ENCODE data around the gene RND3. TPM values are rescaled to one million over a fixed set of nuclear protein-coding genes. Genes with fewer than 3 reads are reported as not detected.

Gene RND3
- total and polyA plus RNA-seq, 12 donors, result 15.4 to 74.3 (median 35.6) TPM

DNA sequence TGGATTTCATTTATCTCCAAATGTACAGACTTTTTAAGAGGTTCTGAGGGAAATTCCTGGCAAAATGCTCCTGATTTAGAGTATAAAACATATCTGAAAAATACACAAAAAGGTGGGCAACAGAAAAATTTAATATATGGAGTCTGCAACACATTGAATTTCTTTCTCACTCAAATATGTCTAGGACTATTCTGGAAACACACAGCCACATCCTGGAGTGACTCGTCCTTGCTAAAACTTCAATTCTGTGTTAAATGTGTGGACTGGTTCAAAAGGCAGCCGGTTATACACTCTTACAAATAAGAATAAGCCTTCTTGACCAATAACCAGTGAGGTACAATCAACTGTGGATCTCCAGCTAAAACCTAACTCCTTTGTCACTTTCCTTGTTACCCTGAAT, 44.1 kb upstream of the RND3 start:
- Histone ChIP-seq H3K4me1 (no peaks in the 10 kb centered on the region), H3K4me3 (no peak overlapping the region), H3K27ac (no peak overlapping the region), H3K36me3 (no peaks in the 10 kb centered on the region), H3K9me3 (no peaks in the 10 kb centered on the region), H3K27me3 (no peaks in the 10 kb centered on the region)
- WGBS, 2 donors, result 82 to 90% methylated on average over 2 of the region's 2 CpGs
- intact Hi-C loops (cut with DNase I), result loop anchor here in 1 of 10 donors (5.0 kb wide), 1 partner anchor 1189 kb away; no protein-coding TSS in a partner anchor
- TF ChIP-seq, protein P1, sequence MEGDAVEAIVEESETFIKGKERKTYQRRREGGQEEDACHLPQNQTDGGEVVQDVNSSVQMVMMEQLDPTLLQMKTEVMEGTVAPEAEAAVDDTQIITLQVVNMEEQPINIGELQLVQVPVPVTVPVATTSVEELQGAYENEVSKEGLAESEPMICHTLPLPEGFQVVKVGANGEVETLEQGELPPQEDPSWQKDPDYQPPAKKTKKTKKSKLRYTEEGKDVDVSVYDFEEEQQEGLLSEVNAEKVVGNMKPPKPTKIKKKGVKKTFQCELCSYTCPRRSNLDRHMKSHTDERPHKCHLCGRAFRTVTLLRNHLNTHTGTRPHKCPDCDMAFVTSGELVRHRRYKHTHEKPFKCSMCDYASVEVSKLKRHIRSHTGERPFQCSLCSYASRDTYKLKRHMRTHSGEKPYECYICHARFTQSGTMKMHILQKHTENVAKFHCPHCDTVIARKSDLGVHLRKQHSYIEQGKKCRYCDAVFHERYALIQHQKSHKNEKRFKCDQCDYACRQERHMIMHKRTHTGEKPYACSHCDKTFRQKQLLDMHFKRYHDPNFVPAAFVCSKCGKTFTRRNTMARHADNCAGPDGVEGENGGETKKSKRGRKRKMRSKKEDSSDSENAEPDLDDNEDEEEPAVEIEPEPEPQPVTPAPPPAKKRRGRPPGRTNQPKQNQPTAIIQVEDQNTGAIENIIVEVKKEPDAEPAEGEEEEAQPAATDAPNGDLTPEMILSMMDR (IDR thresholded peaks at IDR 0.05), result no peak
- no peak for DNase-seq
- ATAC-seq, result no peak

DNA sequence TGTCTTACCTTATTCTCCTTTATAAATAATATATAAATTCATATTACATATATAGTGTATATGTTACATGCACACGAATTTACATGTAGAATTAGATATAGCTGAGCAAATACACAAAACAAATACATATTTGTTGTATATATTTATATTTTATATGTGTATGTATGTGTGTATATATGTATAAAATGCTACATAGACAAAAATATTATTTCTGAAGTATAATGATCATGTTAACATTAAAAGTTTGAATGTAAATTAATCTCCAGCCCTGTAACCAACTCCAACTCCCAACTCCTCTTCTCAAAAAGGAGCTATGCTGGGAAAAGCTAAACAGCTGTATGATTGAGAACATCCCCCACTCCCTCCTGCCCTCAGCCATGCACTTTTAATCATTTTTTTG, 42.7 kb upstream of the RND3 start:
- ATAC-seq (no peak), DNase-seq (no peak)
- H3K9me3 ChIP-seq, result no peaks in the 10 kb centered on the region
- H3K27me3 ChIP-seq, result no peaks in the 10 kb centered on the region
- WGBS, 2 donors, result 61 to 81% methylated on average over 1 of the region's 1 CpG
- TF ChIP-seq, protein P1 (IDR thresholded peaks at IDR 0.05), result no peak
- H3K4me1 ChIP-seq, result no peaks in the 10 kb centered on the region
- H3K36me3 ChIP-seq, result no peaks in the 10 kb centered on the region
- H3K4me3 ChIP-seq, result no peak overlapping the region
- no peak overlapping the region for H3K27ac ChIP-seq
- intact Hi-C loops (cut with DNase I), result loop anchor here in 1 of 10 donors (5.0 kb wide), 1 partner anchor 1188 kb away; no protein-coding TSS in a partner anchor

DNA sequence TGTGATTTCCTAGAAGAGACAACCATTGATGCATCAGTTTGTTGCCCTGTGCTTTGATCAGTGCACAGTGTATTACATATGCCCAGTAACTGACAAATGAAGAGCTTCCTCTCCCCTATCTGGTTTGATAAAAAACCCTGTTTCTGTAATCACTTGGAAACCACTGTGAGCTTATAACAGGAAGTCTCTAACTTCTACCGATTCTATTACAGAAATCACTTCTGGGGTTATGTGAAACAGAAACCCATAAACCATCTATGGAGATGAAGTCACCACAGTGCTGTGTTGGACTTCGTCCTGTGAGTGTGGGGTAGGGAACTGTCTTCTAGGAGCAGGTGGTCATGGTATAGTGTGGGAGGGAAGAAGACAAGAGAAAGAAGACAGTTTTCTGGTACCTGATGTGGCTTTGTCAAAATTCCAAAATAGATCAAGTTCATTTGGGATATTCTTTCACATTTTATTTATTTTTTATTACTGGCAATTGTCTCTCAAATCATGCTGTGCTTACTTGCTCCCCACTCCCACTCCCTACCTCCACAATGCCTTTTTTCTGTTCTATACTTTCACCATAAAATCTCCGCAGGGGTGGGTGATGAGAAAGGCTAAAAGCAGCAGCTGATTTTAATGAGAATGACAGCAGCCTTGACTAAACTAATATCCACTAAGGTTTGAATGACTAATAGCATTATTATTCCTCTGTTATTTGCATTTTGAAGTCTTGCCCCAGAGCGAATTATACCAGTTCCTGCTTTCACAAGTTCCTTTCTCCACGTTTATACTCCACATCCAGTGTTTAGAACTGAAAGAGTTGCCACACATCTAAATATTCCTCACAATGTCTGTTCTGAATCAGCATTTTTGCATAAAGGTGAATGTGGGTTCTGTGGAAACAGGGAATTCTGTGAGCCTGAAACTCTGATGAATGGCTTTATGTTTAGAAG, 41.7 kb upstream of the RND3 start:
- intact Hi-C loops (cut with DNase I), result loop anchor here in 1 of 10 donors (10.0 kb wide), 1 partner anchor 76 kb away; no protein-coding TSS in a partner anchor
- no peaks in the 10 kb centered on the region for H3K4me1 ChIP-seq
- WGBS, 2 donors, result 57 to 63% methylated on average over 5 of the region's 5 CpGs
- ATAC-seq, result no peak
- TF ChIP-seq, protein P1 (IDR thresholded peaks at IDR 0.05), result no peak
- no peak for DNase-seq
- H3K27me3 ChIP-seq, result no peaks in the 10 kb centered on the region
- H3K4me3 ChIP-seq, result no peak overlapping the region
- H3K9me3 ChIP-seq, result no peaks in the 10 kb centered on the region
- H3K36me3 ChIP-seq, result no peaks in the 10 kb centered on the region
- H3K27ac ChIP-seq, result no peak overlapping the region

DNA sequence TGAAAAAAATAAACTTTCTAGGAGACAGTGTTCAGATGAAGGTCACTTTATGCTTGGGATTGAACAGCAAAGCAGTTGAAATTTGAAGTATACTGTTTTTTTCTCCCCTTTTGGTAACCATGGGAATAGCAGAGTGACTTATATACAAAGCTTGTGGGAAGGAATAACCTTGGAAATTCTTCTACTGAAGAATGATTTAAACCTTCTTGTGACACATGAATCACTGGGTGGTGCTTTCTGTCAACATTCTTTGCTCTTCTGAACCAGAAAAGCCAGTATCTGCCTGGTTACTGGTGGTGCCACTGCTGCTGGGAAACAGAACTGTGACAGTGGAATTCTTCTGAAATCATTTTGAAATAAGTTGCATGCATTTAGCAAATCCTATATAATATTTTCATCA, 39.4 kb upstream of the RND3 start:
- intact Hi-C loops (cut with DNase I), result loop anchor here in 1 of 10 donors (10.0 kb wide), 1 partner anchor 78 kb away; no protein-coding TSS in a partner anchor
- DNase-seq (no peak), ATAC-seq (no peak)
- H3K9me3 ChIP-seq, result no peaks in the 10 kb centered on the region
- H3K4me1 ChIP-seq, result no peaks in the 10 kb centered on the region
- TF ChIP-seq, protein P1 (IDR thresholded peaks at IDR 0.05), result no peak
- H3K27me3 ChIP-seq, result no peaks in the 10 kb centered on the region
- H3K27ac ChIP-seq, result no peak overlapping the region
- no peak overlapping the region for H3K4me3 ChIP-seq
- no peaks in the 10 kb centered on the region for H3K36me3 ChIP-seq

All from heart right ventricle (tissue), 16 donors.